Liver (tissue), 3 donors: ENCODE measurements around the gene COL15A1.

Source experiments
- CTCF ChIP-seq: fragments of 150-350 bp; IDR thresholded peaks from 2 replicates; pipeline ENCODE4 v1.5.1; 2017; ENCODE audit warnings: improper control_type of control experiment, low read depth, low read length; ENCODE audit not compliant: missing input control
- EGR1 ChIP-seq, 2 donors: IDR thresholded peaks; 2 replicates each; pipeline ENCODE4 v1.6.1; 2016 to 2018; ENCODE audit warnings: antibody characterized with exemption in 2 of 2, low read depth in 2 of 2
- GABPA ChIP-seq, 2 donors: IDR thresholded peaks in 1 of 2; conservative IDR thresholded peaks in 1 of 2; 2 replicates each; pipeline ENCODE4 v1.6.1; 2016; ENCODE audit warnings: antibody characterized with exemption in 2 of 2, mild to moderate bottlenecking in 1 of 2, moderate library complexity in 1 of 2
- REST ChIP-seq: IDR thresholded peaks from 2 replicates; pipeline ENCODE4 v1.6.1; 2016; ENCODE audit warnings: antibody characterized with exemption, mild to moderate bottlenecking
- YY1 ChIP-seq: IDR thresholded peaks from 2 replicates; pipeline ENCODE4 v1.6.1; 2016; ENCODE audit warnings: antibody characterized with exemption, mild to moderate bottlenecking
- ZBTB33 ChIP-seq: IDR thresholded peaks from 2 replicates; pipeline ENCODE4 v1.6.1; 2016; ENCODE audit warnings: antibody characterized with exemption
- donor health status: healthy.
- donor health status: healthy.

- no peak for TF ChIP-seq GABPA (IDR thresholded peaks at IDR 0.05 in 1 of 2, conservative IDR thresholded peaks at IDR 0.05 in 1 of 2)
- TF ChIP-seq YY1 = no peak
- no peak for TF ChIP-seq CTCF
- no peak for TF ChIP-seq REST
- TF ChIP-seq EGR1 (IDR thresholded peaks at IDR 0.05; ENCODE audit: low read depth in 2 of 2) = no peak
- TF ChIP-seq ZBTB33 = no peak
Measured at GRCh38 chr9:99019510-99020331, 76.0 kb downstream of the COL15A1 start.
